ENCODE measurements around the gene KASH5.

Gene KASH5

DNA sequence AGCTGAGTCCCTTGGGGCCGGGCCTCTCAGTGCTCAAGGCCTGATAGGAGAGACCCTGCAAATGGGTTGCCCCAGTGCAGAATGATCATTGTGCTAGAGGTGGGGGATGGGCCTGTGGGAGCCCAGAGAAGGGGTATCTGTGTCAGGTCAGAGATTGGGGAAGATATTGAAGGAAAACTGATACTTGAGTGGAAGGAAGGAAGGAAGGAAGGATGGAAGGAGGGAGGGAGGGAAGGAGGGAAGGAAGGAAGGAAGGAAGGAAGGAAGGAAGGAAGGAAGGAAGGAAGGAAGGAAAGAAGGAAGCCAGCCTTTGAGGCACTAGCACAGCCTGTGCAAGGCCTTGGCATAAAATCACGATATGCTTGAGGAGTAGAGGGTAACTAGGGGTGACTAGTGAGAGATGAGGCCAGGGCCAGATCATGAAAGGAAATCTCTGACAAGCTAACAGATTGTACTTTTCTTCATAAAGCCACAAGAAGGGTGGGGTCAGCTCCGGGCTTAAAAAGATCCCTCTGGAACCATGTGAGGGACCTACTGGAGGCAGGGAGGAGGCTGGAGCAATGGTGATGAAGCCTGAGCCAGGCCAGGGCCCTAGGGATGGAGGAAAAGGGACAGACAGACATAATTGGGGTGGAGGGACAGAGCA, 23.8 kb downstream of the KASH5 start:
- Histone ChIP-seq H3K4me3 (ENCODE audit: low read length) (no peak overlapping the region), H3K36me3 (ENCODE audit: control insufficient read depth, insufficient read depth, low read length) (no peaks in the 10 kb centered on the region), H3K27me3 (ENCODE audit: control insufficient read depth, insufficient read depth, low read length) (no peaks in the 10 kb centered on the region), H3K9me3 (ENCODE audit: control insufficient read depth, insufficient read depth, low read length) (no peaks in the 10 kb centered on the region), H3K27ac (ENCODE audit: low read length) (no peak overlapping the region), H3K4me1 (ENCODE audit: control insufficient read depth, insufficient read depth, low read length) (peaks cover 3% of the 10 kb centered on the region)
- WGBS (ENCODE audit: insufficient coverage, insufficient read length): no CpG with 5 or more reads among the region's 3 CpGs
- no peak for DNase-seq (ENCODE audit: low read depth, low spot score)

DNA sequence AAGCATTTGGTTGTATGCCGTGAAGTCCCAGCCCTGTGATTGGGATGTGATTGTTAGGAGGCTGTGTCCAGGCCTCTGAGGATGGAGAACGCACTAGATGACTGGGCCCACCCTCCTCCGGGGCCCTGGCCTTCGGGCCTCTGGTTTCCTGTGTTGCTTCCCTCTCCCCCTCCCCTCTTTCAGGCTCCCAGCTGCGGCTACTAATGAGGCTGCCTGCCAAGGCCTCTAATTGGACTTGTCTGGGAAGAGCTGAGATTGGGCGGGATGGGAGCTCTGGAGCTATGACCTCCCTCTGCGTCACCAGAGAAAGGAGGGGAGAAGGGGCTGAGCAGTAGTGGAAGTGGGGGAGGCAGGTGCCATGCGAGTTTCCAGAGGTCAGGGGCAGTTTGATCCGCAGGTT, 25.3 kb downstream of the KASH5 start:
- no CpG with 5 or more reads among the region's 9 CpGs for WGBS (ENCODE audit: insufficient coverage, insufficient read length)
- no peaks in the 10 kb centered on the region for H3K9me3 ChIP-seq (ENCODE audit: control insufficient read depth, insufficient read depth, low read length)
- no peak for DNase-seq (ENCODE audit: low read depth, low spot score)
- H3K27ac ChIP-seq (ENCODE audit: low read length): no peak overlapping the region
- H3K27me3 ChIP-seq (ENCODE audit: control insufficient read depth, insufficient read depth, low read length): no peaks in the 10 kb centered on the region
- H3K4me3 ChIP-seq (ENCODE audit: low read length): no peak overlapping the region
- H3K4me1 ChIP-seq (ENCODE audit: control insufficient read depth, insufficient read depth, low read length): peaks cover 5% of the 10 kb centered on the region
- no peaks in the 10 kb centered on the region for H3K36me3 ChIP-seq (ENCODE audit: control insufficient read depth, insufficient read depth, low read length)

DNA sequence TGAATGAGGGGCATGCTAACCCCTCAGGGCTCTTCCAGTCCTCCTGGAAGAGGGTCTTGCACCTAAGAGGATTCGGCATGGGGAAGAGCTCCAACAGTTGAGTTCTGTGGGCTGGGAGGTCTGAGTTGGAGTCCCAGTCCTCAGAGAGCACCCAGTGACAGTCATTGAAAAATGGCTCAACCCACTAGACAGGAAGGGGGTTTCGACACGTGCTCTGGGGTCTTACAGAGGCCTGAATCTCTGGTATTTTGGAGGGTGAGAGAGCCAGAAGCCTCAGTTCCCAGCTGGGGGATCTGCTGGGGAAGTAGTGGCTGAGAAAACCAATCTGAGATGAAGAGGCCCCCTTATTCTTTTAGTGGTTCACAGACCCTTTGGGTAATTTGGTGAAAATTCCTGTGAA, 26.2 kb downstream of the KASH5 start:
- Histone ChIP-seq H3K27ac (ENCODE audit: low read length) (no peak overlapping the region), H3K4me3 (ENCODE audit: low read length) (no peak overlapping the region), H3K9me3 (ENCODE audit: control insufficient read depth, insufficient read depth, low read length) (no peaks in the 10 kb centered on the region), H3K27me3 (ENCODE audit: control insufficient read depth, insufficient read depth, low read length) (no peaks in the 10 kb centered on the region), H3K36me3 (ENCODE audit: control insufficient read depth, insufficient read depth, low read length) (no peaks in the 10 kb centered on the region), H3K4me1 (ENCODE audit: control insufficient read depth, insufficient read depth, low read length) (peaks cover 5% of the 10 kb centered on the region)
- WGBS (ENCODE audit: insufficient coverage, insufficient read length): no CpG with 5 or more reads among the region's 3 CpGs
- no peak for DNase-seq (ENCODE audit: low read depth, low spot score)

DNA sequence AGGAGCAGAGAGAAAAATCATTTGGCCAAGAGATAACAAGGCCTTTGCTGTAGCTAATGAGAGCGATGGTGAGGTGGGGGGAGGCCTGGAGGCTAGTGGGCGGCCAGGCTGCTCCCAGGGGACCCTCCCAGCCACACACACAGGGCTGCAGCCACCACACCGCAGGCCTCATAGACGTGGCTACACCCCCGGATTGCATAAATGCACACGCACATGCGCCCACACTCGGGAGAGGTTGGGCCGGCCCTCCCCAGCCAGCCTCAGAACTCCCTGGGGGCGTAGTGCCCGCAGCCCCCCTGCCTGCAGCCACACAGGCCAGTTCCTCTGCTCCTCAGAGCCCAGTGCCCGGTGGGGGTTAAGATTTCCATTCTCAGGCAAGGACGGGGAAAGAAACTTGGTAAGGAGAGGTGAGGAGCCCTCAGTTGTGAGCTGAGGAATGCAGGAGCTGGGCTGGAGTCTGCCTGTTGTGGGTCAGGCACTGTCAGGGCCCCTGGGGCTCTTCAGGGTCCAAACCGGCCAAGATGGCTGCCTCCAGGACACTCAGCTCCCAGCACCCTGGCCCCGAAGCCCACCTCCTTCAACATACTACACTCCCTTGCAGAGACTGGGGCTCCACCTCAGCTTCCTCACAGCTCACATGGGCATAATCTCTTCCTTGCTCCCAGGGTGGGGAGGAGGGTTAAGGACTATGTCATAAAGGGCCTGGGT, 27.2 kb downstream of the KASH5 start:
- WGBS (ENCODE audit: insufficient coverage, insufficient read length): no CpG with 5 or more reads among the region's 15 CpGs
- Histone ChIP-seq H3K36me3 (ENCODE audit: control insufficient read depth, insufficient read depth, low read length) (no peaks in the 10 kb centered on the region), H3K27ac (ENCODE audit: low read length) (no peak overlapping the region), H3K4me3 (ENCODE audit: low read length) (no peak overlapping the region), H3K9me3 (ENCODE audit: control insufficient read depth, insufficient read depth, low read length) (no peaks in the 10 kb centered on the region), H3K27me3 (ENCODE audit: control insufficient read depth, insufficient read depth, low read length) (no peaks in the 10 kb centered on the region), H3K4me1 (ENCODE audit: control insufficient read depth, insufficient read depth, low read length) (peaks cover 5% of the 10 kb centered on the region)
- DNase-seq (ENCODE audit: low read depth, low spot score): no peak

DNA sequence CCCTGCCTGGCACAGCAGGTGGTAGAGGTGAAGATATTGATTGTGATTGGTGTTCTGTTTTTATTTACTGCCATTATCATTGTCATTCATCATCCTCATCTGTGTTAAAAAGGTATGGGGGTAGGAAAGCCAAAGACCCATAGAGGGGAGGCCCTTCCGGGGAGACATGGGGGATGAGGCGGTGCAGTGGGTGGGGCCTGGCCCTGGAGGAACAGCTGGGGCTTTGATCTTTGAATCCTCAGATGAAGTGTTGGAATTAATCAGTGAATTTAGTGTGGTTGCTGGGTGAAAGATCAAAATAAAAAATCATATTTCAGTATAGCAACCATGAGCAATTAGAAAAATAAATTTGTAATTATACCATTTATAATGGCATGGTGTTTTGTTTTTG, 27.8 kb downstream of the KASH5 start:
- Histone ChIP-seq H3K9me3 (ENCODE audit: control insufficient read depth, insufficient read depth, low read length) (no peaks in the 10 kb centered on the region), H3K4me1 (ENCODE audit: control insufficient read depth, insufficient read depth, low read length) (peaks cover 5% of the 10 kb centered on the region), H3K36me3 (ENCODE audit: control insufficient read depth, insufficient read depth, low read length) (no peaks in the 10 kb centered on the region), H3K4me3 (ENCODE audit: low read length) (no peak overlapping the region), H3K27ac (ENCODE audit: low read length) (no peak overlapping the region), H3K27me3 (ENCODE audit: control insufficient read depth, insufficient read depth, low read length) (no peaks in the 10 kb centered on the region)
- no CpG with 5 or more reads among the region's 2 CpGs for WGBS (ENCODE audit: insufficient coverage, insufficient read length)
- no peak for DNase-seq (ENCODE audit: low read depth, low spot score)

DNA sequence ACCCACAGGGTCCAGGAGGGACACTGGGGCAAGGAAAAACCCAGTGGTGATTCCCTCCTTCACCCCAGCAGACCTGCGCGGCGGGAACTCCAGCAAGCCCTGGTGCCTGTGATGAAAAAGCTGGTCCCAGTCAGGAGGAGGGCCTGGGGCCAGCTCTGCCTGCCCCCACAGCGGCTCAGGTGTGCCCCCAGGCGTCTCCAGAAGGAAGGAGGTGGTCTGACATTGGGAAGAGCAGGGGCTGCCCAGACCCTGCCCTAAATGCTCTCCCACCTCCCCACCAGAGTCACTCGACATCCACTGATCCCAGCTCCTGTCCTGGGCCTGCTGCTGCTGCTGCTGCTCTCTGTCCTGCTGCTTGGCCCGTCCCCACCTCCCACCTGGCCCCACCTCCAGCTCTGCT, 29.0 kb downstream of the KASH5 start:
- WGBS (ENCODE audit: insufficient coverage, insufficient read length): no CpG with 5 or more reads among the region's 7 CpGs
- DNase-seq (ENCODE audit: low read depth, low spot score): no peak
- peaks cover 5% of the 10 kb centered on the region for H3K4me1 ChIP-seq (ENCODE audit: control insufficient read depth, insufficient read depth, low read length)
- no peak overlapping the region for H3K4me3 ChIP-seq (ENCODE audit: low read length)
- peaks cover 5% of the 10 kb centered on the region; the same call in 1 of the 2 replicates for H3K27me3 ChIP-seq (ENCODE audit: control insufficient read depth, insufficient read depth, low read length)
- H3K9me3 ChIP-seq (ENCODE audit: control insufficient read depth, insufficient read depth, low read length): no peaks in the 10 kb centered on the region
- H3K27ac ChIP-seq (ENCODE audit: low read length): no peak overlapping the region
- no peaks in the 10 kb centered on the region for H3K36me3 ChIP-seq (ENCODE audit: control insufficient read depth, insufficient read depth, low read length)

DNA sequence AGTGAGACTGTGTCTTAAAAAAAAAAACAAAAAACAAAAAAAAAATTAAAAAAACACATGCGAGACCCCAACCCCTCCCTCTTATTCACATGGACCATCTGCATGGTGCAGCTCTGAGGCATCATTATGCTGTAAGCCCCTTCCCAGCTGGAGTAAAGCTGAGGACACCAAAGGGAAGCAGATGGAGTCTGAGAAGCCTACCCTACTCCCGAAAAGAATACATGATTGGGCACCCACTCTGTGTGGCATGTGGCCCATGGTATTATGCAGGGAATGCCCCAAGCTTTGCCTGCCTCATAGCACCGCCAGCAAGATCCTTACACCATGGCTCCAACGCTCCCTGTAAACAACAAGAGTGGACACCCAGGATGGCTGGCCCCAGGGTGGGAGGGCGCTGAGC, 30.5 kb downstream of the KASH5 start:
- WGBS (ENCODE audit: insufficient coverage, insufficient read length): no CpG with 5 or more reads among the region's 5 CpGs
- H3K4me1 ChIP-seq (ENCODE audit: control insufficient read depth, insufficient read depth, low read length): peaks cover 10% of the 10 kb centered on the region
- DNase-seq (ENCODE audit: low read depth, low spot score): no peak

DNA sequence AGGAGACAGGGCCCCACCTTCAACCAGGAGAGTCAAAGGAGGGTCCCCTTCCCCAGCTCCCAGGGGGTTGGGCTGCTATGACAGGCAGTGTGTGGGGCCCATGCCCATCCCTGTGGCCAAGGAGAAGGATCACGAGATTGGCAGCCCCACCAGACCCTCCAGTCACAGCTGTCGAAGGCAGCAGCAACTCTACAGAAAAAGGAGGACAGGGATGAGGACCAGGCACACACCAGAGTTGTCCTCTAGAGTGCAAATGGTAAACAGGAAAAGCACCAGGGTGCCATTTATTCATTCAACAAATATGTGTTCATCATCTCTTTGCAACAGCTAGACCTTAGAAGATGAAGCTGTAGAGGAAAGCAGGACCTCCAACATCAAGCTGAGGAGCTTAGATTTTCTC, 31.1 kb downstream of the KASH5 start:
- H3K27me3 ChIP-seq (ENCODE audit: control insufficient read depth, insufficient read depth, low read length): peaks cover 21% of the 10 kb centered on the region
- no CpG with 5 or more reads among the region's 2 CpGs for WGBS (ENCODE audit: insufficient coverage, insufficient read length)

More for the DNA sequence above, 30.5 kb downstream of the KASH5 start:
- H3K4me3 ChIP-seq (ENCODE audit: low read length): no peak overlapping the region
- H3K36me3 ChIP-seq (ENCODE audit: control insufficient read depth, insufficient read depth, low read length): no peaks in the 10 kb centered on the region
- peaks cover 15% of the 10 kb centered on the region for H3K27me3 ChIP-seq (ENCODE audit: control insufficient read depth, insufficient read depth, low read length)
- no peak overlapping the region for H3K27ac ChIP-seq (ENCODE audit: low read length)
- no peaks in the 10 kb centered on the region for H3K9me3 ChIP-seq (ENCODE audit: control insufficient read depth, insufficient read depth, low read length)

DNA sequence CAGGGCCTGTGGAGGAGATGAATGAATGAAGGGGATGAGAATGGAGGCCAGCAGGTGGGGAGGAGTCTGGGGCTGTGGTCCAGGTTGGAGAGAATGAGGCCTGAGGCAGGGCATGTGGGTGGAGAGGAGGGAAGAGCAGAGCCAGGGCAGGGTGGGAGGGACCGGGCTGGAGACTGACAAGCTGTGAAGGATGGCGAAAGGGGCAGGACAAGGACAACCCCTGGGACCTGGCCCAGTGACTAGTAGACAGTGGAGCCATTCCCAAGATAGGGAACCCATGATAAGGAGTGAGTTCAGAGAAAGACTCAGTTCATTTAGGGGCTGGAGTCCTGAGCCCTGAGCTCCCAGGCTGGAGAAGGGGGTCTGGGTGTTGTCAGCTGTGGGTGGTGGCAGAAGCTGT, 32.2 kb downstream of the KASH5 start:
- H3K9me3 ChIP-seq (ENCODE audit: control insufficient read depth, insufficient read depth, low read length): no peaks in the 10 kb centered on the region
- DNase-seq (ENCODE audit: low read depth, low spot score): no peak
- H3K4me3 ChIP-seq (ENCODE audit: low read length): no peak overlapping the region
- H3K4me1 ChIP-seq (ENCODE audit: control insufficient read depth, insufficient read depth, low read length): peaks cover 7% of the 10 kb centered on the region
- WGBS (ENCODE audit: insufficient coverage, insufficient read length): no CpG with 5 or more reads among the region's 2 CpGs
- H3K27ac ChIP-seq (ENCODE audit: low read length): no peak overlapping the region
- no peaks in the 10 kb centered on the region for H3K36me3 ChIP-seq (ENCODE audit: control insufficient read depth, insufficient read depth, low read length)
- peaks cover 24% of the 10 kb centered on the region for H3K27me3 ChIP-seq (ENCODE audit: control insufficient read depth, insufficient read depth, low read length)

More for the DNA sequence above, 31.1 kb downstream of the KASH5 start:
- no peak overlapping the region for H3K4me3 ChIP-seq (ENCODE audit: low read length)
- H3K36me3 ChIP-seq (ENCODE audit: control insufficient read depth, insufficient read depth, low read length): no peaks in the 10 kb centered on the region
- no peak for DNase-seq (ENCODE audit: low read depth, low spot score)
- H3K27ac ChIP-seq (ENCODE audit: low read length): no peak overlapping the region
- H3K4me1 ChIP-seq (ENCODE audit: control insufficient read depth, insufficient read depth, low read length): peaks cover 10% of the 10 kb centered on the region
- H3K9me3 ChIP-seq (ENCODE audit: control insufficient read depth, insufficient read depth, low read length): no peaks in the 10 kb centered on the region

DNA sequence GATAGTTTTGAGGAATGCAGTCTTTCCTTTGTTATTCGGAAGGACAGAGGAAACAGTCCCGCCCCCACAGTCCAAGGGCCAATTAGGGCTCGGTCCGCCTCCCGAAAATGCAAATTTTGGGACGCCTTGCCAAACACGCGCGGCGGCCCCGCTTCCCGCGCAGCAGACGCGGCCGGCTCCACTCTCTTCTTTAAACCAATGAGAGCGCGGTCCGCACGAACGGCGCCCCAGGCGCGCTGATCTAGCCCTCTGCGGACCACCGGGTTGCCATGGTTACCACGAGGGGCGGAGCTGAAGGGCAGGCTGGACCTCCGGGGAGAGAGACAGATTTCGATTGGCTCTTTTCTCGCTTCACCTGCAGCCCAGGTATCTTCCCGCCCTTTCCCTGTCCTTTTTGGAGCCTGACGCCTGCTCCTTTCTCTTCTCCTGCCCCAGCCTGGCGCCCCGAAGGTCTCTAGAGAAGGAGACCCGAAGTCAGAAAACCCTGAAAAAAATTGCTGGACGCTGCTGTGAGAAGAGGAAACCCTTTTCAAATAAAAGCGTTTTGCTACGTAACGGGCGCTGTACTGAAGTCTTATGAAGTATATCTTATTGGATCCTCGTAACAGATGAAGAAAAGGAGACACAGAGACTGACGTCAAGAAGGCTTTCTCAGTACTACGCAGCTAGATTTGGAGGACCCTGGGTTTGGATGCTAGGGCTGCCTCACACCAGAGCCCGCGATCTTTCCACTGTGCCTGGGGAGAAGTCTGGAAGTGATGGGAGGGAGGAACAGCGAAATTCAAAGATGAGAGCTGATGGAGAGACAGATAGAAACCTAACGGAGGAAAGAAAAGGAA, 33.2 kb downstream of the KASH5 start:
- Histone ChIP-seq H3K27me3 (ENCODE audit: control insufficient read depth, insufficient read depth, low read length) (peaks cover 24% of the 10 kb centered on the region), H3K4me1 (ENCODE audit: control insufficient read depth, insufficient read depth, low read length) (peaks cover 10% of the 10 kb centered on the region), H3K9me3 (ENCODE audit: control insufficient read depth, insufficient read depth, low read length) (no peaks in the 10 kb centered on the region), H3K36me3 (ENCODE audit: control insufficient read depth, insufficient read depth, low read length) (no peaks in the 10 kb centered on the region), H3K4me3 (ENCODE audit: low read length) (no peak overlapping the region), H3K27ac (ENCODE audit: low read length) (no peak overlapping the region)
- WGBS (ENCODE audit: insufficient coverage, insufficient read length): no CpG with 5 or more reads among the region's 48 CpGs
- DNase-seq (ENCODE audit: low read depth, low spot score): peak; percentile 97
